BLaER1 treated with 17β-estradiol and CSF1 and Interleukin-3, amounts not matched to agents 10 nM and 100 nM (cell line): Measurements from ENCODE around the gene SH3D21.
A peak's percentile ranks its signal among the peaks of the same experiment; 100 is the strongest.

Source experiments
- H3K27ac ChIP-seq, 11 experiments: shearing (Covaris generic); formaldehyde crosslinking; 2 replicates each; pipeline ENCODE4 v1.8.1; 2022
- H3K27me3 ChIP-seq, 11 experiments: shearing (Covaris generic); formaldehyde crosslinking; 2 replicates each; pipeline ENCODE4 v1.8.1; 2022
- H3K36me3 ChIP-seq, 11 experiments: shearing (Covaris generic); formaldehyde crosslinking; 2 replicates each; pipeline ENCODE4 v1.8.1; 2022
- H3K4me1 ChIP-seq, 10 experiments: shearing (Covaris generic); formaldehyde crosslinking; 2 replicates each; pipeline ENCODE4 v1.8.1; 2022
- H3K4me2 ChIP-seq, 11 experiments: shearing (Covaris generic); formaldehyde crosslinking; 2 replicates each; pipeline ENCODE4 v1.8.1; 2022
- H3K4me3 ChIP-seq, 10 experiments: shearing (Covaris generic); formaldehyde crosslinking; 2 replicates each; pipeline ENCODE4 v1.8.1; 2022
- H3K9ac ChIP-seq, 11 experiments: shearing (Covaris generic); formaldehyde crosslinking; 2 replicates each; pipeline ENCODE4 v1.8.1; 2022
- H3K9me3 ChIP-seq, 11 experiments: shearing (Covaris generic); formaldehyde crosslinking; replicated peaks in 1 of 11; 2 replicates each; pipeline ENCODE4 v1.8.1; 2022
- H4K20me1 ChIP-seq, 11 experiments: shearing (Covaris generic); formaldehyde crosslinking; 2 replicates each; pipeline ENCODE4 v1.8.1; 2022
- Cebpa-rat ChIP-seq, 11 experiments: shearing (Covaris generic); IDR thresholded peaks; 2 replicates each; pipeline ENCODE4 v1.8.1; 2022

Gene SH3D21

DNA sequence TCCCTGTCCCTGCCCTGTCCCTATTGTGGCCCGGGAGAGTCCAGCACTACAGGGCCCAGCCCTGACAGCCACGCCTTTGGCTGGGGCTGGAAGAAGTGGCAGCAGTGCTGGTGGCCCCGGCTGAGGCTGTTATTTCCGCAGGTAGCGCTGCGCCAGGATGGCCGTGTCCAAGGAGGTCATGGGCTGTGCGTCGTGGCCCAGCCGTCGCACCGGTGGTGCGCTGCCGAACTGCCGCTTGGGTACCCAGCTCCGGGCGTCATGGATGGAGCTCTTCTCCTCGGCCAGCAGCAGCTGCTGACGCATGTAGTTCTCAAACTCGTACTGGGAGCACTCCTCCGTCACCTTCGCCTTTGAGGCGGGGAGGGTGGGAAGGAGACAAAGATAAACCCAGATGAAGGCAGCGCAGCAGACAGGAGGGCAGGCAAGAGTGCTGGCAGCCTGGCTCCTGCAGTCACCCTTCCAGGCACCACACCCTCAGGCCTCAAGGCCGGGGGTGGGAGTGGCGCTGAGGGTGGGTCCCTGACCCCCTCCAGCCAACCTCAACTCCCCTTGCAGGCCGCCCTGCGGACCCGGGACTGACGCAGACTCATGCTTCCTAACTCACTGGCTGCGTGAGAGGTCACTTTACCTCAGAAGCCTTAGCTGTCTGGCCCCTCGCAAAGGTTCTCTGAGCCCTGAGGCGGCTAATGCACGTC lies 35.6 kb downstream of the SH3D21 start:
- Histone ChIP-seq H3K36me3 (peaks cover 17 to 66% (median 38%) of the 10 kb centered on the region in 11 experiments), H3K4me2 (no peak overlapping the region), H3K27me3 (no peaks in the 10 kb centered on the region), H4K20me1 (peaks cover 0 to 44% (median 0%) of the 10 kb centered on the region in 11 experiments; a peak in 6 of 22 replicates), H3K4me1 (peaks cover 54 to 76% (median 62%) of the 10 kb centered on the region in 10 experiments), H3K27ac (peak overlapping the region in 4 of 11 experiments; percentile 9 to 78 (median 67); a peak in 7 of 22 replicates), H3K9ac (peak overlapping the region in 7 of 11 experiments; percentile 4 to 68 (median 62); a peak in 6 of 22 replicates), H3K4me3 (no peak overlapping the region), H3K9me3 (no peaks in the 10 kb centered on the region)
- no peak for TF ChIP-seq Cebpa-rat (IDR thresholded peaks at IDR 0.05)

GRCh38 chr1:36342426-36343185 lies 36.4 kb downstream of the SH3D21 start:
- no peaks in the 10 kb centered on the region for H3K27me3 ChIP-seq
- H3K36me3 ChIP-seq: peaks cover 24 to 74% (median 47%) of the 10 kb centered on the region in 11 experiments
- TF ChIP-seq Cebpa-rat (IDR thresholded peaks at IDR 0.05): no peak
- H3K9me3 ChIP-seq: no peaks in the 10 kb centered on the region
- H3K4me2 ChIP-seq: peak overlapping the region; percentile 48 to 74 (median 61)
- peak overlapping the region in 10 of 11 experiments; percentile 5 to 78 (median 48); a peak in 16 of 22 replicates for H3K27ac ChIP-seq
- peaks cover 0 to 48% (median 0%) of the 10 kb centered on the region in 11 experiments; a peak in 6 of 22 replicates for H4K20me1 ChIP-seq
- H3K9ac ChIP-seq: peak overlapping the region; percentile 10 to 62 (median 46); a peak in 17 of 22 replicates
- peaks cover 46 to 71% (median 54%) of the 10 kb centered on the region in 10 experiments for H3K4me1 ChIP-seq
- H3K4me3 ChIP-seq: no peak overlapping the region

DNA sequence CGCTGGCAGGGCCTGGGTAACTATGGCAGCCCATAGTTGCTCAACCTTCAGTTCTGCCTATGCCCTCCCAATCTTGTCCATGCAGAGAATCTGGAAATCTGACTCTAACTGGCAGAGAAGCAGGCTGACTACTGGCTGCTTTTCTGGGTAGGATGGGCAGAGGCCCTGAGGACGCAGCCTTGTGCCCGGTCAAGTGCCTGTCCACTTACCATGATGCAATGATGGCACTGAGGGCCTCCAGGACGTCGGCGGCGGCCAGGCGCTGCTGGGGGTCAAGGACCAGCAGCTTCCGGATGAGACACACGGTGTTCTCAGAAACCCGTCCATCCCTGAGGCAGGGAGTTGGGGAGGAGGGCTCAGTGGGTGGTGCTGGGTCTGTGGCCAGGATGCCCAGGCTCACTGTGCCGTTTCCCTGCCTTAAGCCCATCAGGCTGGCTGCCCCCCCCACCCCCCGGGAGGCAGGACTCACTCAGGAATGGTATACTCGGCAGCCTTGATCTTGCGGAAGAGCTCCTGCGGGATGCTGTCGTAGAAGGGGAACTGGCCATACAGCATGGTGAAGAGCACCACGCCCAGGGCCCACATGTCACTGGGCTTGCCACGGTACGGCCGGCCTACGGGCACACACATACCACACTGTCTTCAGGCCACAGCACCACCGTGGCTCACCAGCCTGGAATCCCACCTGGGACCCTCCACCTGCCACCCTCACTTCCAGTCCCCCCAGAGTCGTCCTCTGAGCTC lies 37.7 kb downstream of the SH3D21 start:
- peak overlapping the region; percentile 48 to 74 (median 61) for H3K4me2 ChIP-seq
- TF ChIP-seq Cebpa-rat (IDR thresholded peaks at IDR 0.05): no peak
- peak overlapping the region in 7 of 11 experiments; percentile 10 to 61 (median 40); a peak in 8 of 22 replicates for H3K9ac ChIP-seq
- H3K27ac ChIP-seq: peak overlapping the region in 3 of 11 experiments; percentile 42 to 78 (median 66); a peak in 5 of 22 replicates
- no peak overlapping the region for H3K4me3 ChIP-seq
- H3K4me1 ChIP-seq: peaks cover 34 to 62% (median 47%) of the 10 kb centered on the region in 10 experiments
- H3K36me3 ChIP-seq: peaks cover 37 to 86% (median 59%) of the 10 kb centered on the region in 11 experiments
- no peaks in the 10 kb centered on the region for H3K9me3 ChIP-seq
- H4K20me1 ChIP-seq: peaks cover 0 to 48% (median 0%) of the 10 kb centered on the region in 11 experiments; a peak in 7 of 22 replicates
- H3K27me3 ChIP-seq: no peaks in the 10 kb centered on the region

GRCh38 chr1:36344395-36344680 lies 38.2 kb downstream of the SH3D21 start:
- Histone ChIP-seq H3K4me2 (peak overlapping the region in 3 of 11 experiments; percentile 57 to 62 (median 58); a peak in 5 of 22 replicates), H3K9me3 (no peaks in the 10 kb centered on the region), H3K4me1 (peaks cover 29 to 62% (median 47%) of the 10 kb centered on the region in 10 experiments), H3K4me3 (no peak overlapping the region), H3K36me3 (peaks cover 39 to 91% (median 64%) of the 10 kb centered on the region in 11 experiments), H3K9ac (peak overlapping the region in 3 of 11 experiments; percentile 13 to 42 (median 20); a peak in 1 of 22 replicates), H3K27ac (no peak overlapping the region), H3K27me3 (no peaks in the 10 kb centered on the region), H4K20me1 (peaks cover 0 to 48% (median 0%) of the 10 kb centered on the region in 11 experiments; a peak in 7 of 22 replicates)
- TF ChIP-seq Cebpa-rat (IDR thresholded peaks at IDR 0.05): no peak

- H3K9me3 ChIP-seq: no peaks in the 10 kb centered on the region
- H3K36me3 ChIP-seq: peaks cover 39 to 90% (median 64%) of the 10 kb centered on the region in 11 experiments
- no peak for TF ChIP-seq Cebpa-rat (IDR thresholded peaks at IDR 0.05)
- peak overlapping the region in 2 of 11 experiments; percentile 20 to 22; a peak in 2 of 22 replicates for H3K9ac ChIP-seq
- H3K4me3 ChIP-seq: no peak overlapping the region
- peaks cover 26 to 62% (median 47%) of the 10 kb centered on the region in 10 experiments for H3K4me1 ChIP-seq
- peaks cover 0 to 46% (median 6%) of the 10 kb centered on the region in 11 experiments; a peak in 7 of 22 replicates for H4K20me1 ChIP-seq
- H3K27me3 ChIP-seq: no peaks in the 10 kb centered on the region
- H3K4me2 ChIP-seq: no peak overlapping the region; a peak in 1 of 22 replicates
- no peak overlapping the region for H3K27ac ChIP-seq
These were observed 39.2 kb downstream of the SH3D21 start for GRCh38 chr1:36345353-36345752.

DNA sequence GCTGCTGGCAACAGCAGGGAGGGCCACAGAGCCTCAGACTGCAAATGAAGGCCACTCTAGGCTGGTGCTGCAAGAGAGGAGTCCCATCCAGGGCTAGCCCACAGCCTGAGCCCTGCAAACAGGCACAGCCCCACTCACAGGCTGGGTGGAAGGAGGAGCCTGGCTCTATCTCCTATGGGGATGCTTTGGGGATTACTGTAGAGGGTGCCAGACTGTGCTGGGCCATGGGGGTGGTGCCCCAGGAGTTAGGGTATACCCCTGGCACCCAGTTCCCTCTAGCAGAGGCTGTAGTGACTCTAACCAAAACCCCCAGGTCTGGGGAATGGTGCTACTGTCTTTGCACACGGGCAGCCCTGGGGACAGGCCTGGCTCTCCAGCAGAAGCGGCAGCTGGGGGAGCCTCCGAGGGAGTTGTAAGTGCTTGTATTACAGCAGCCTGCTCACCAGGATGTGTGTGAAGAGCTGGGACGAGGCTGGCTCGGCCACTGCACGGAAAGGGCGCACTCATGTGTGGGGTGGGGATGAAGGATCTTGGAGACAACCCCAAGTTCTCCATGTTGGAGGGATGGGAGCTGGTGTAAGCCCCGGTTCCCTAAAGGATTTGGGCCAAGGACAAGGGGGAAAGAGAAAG lies 40.7 kb downstream of the SH3D21 start:
- no peak overlapping the region; a peak in 1 of 22 replicates for H3K27ac ChIP-seq
- peak overlapping the region in 1 of 11 experiments; percentile 26; a peak in 1 of 22 replicates for H3K9ac ChIP-seq
- no peak for TF ChIP-seq Cebpa-rat (IDR thresholded peaks at IDR 0.05)
- no peak overlapping the region for H3K4me2 ChIP-seq
- H3K36me3 ChIP-seq: peaks cover 39 to 79% (median 56%) of the 10 kb centered on the region in 11 experiments
- H3K27me3 ChIP-seq: no peaks in the 10 kb centered on the region
- H3K4me3 ChIP-seq: no peak overlapping the region
- H4K20me1 ChIP-seq: peaks cover 0 to 61% (median 9%) of the 10 kb centered on the region in 11 experiments; a peak in 12 of 22 replicates
- peaks cover 37 to 70% (median 54%) of the 10 kb centered on the region in 10 experiments for H3K4me1 ChIP-seq
- no peaks in the 10 kb centered on the region for H3K9me3 ChIP-seq

DNA sequence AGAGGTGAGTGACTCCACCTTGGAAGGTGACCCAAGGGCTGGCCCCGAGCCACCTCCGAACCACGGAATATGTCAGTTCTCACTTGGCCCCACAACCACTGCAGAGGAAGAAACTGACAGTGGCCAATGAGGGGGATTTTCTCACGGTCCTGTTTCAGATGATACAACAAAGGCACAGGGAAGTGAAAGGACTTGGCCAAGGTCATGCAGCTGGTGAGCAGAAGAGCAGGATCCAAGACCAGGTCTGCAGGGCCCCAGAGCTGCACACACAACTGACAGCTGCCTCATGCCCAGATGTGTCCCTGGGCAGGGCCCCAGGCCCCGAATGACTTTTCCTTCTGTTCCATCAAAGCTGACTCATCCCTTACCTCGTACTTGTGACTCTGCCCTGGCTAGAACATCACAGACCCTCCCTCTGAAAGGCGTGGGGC lies 43.1 kb downstream of the SH3D21 start:
- Histone ChIP-seq H3K9ac (peak overlapping the region in 3 of 11 experiments; percentile 11 to 39 (median 14); a peak in 1 of 22 replicates), H3K36me3 (peaks cover 37 to 82% (median 63%) of the 10 kb centered on the region in 11 experiments), H3K4me2 (peak overlapping the region in 7 of 11 experiments; percentile 15 to 88 (median 82); a peak in 13 of 22 replicates), H3K9me3 (no peaks in the 10 kb centered on the region), H3K27me3 (no peaks in the 10 kb centered on the region), H3K4me3 (no peak overlapping the region), H3K4me1 (peaks cover 34 to 73% (median 57%) of the 10 kb centered on the region in 10 experiments), H3K27ac (peak overlapping the region in 7 of 11 experiments; percentile 1 to 82 (median 67); a peak in 6 of 22 replicates), H4K20me1 (peaks cover 0 to 67% (median 12%) of the 10 kb centered on the region in 11 experiments; a peak in 11 of 22 replicates)
- no peak for TF ChIP-seq Cebpa-rat (IDR thresholded peaks at IDR 0.05)
